ENCODE results near the gene MEAF6.

DNA sequence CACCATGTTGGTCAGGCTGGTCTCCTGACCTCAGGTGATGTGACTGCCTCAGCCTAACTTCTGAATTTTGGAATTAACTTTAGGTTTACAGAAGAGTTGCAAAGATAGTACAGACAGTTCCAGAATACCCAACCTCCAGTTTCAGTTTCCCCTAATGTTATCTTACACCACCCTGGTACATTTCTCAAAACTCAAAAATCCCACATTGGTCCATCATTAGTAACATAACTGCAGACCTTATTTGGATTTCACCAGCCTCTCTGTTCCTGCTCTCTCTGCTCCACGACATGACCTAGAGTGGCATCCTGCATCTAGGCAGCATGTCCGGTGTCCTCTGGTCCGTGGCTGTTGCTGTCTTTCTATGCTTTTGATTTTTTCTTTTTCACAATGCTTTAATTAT lies 45.2 kb downstream of the MEAF6 start:
- TF ChIP-seq POLR2A (IDR thresholded peaks at IDR 0.05) (no peak), POLR2AphosphoS5 (IDR thresholded peaks at IDR 0.05) (no peak), EP300 (IDR thresholded peaks at IDR 0.05) (no peak)
- TF ChIP-seq, protein P1, sequence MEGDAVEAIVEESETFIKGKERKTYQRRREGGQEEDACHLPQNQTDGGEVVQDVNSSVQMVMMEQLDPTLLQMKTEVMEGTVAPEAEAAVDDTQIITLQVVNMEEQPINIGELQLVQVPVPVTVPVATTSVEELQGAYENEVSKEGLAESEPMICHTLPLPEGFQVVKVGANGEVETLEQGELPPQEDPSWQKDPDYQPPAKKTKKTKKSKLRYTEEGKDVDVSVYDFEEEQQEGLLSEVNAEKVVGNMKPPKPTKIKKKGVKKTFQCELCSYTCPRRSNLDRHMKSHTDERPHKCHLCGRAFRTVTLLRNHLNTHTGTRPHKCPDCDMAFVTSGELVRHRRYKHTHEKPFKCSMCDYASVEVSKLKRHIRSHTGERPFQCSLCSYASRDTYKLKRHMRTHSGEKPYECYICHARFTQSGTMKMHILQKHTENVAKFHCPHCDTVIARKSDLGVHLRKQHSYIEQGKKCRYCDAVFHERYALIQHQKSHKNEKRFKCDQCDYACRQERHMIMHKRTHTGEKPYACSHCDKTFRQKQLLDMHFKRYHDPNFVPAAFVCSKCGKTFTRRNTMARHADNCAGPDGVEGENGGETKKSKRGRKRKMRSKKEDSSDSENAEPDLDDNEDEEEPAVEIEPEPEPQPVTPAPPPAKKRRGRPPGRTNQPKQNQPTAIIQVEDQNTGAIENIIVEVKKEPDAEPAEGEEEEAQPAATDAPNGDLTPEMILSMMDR (IDR thresholded peaks at IDR 0.05) = no peak

Measured in upper lobe of left lung (tissue), 4 donors.